T-helper 9 cell (primary cell): ENCODE data around the gene CAPG.

Source experiments
- DNase-seq: peaks from one replicate; pipeline ENCODE4 v3.0.0-alpha.2; 2020

Gene CAPG

DNA sequence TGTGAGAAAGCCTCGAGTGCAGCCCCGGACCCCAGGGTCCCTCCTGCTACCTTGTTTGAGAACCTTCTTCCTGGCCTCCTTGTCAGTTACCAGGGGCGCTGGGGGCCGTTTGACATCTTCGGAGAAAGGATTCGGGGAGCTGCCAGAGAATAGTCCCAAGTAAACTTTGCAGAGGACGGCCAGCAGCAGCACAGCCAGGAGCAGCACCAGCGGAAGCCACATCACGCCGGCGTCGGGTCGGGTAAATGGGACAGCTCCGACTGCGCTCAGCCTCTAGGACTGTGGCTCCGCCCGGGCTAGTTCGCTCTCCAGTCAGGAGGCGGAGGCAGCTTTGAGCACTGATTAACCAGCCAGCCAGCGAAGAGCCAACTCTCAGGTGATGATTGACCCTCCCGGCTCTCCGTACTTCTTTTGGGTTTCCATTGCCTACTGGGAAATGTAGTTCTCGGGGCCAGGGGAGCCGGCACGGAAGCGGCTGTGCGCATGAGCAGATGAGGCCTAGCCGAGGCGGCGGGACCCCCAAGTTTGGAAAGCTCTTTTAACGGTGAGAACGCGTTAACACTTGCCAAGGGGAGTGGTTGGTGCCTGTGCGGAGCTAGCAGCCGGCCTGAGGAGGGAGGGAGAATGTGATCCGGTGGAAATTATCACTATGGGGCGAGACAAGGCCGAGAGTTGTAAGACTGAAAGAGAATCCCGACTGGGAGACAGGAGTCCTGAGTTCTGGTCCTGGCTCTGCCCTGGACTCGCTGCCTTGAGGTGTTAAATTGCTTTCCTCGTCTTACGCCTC is 55.7 kb downstream of the CAPG start, which contains the start of the genes ELMOD3 and RETSAT:
TSS of gene ELMOD3 (plus strand) at position 484 of the 787 bp plus-strand sequence. CDS start 2,430 bp downstream, outside the sequence.
TSS of gene RETSAT (minus strand) at position 243 of the 787 bp plus-strand sequence. CDS start at position 222, 21 bp downstream.
- peak; percentile 93 for DNase-seq

DNA sequence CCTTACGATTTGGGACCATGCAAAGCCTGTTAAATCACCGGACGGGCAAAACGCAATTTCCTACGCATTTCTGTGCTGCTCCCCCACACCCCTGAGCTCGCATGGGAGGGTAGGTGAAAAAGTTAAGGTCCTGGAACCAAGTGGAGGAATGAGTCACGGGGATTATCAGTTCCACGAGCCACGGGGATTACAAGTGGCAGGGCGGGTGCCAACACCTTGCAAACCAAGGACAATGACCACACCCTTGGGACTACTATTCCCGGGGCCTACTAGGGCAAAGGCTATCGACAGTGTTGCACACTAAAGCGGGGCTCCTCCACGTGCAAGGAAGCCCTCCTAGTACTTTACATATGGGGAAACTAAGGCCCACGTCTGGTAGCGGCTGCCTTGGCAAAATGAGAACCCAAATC is 56.3 kb downstream of the CAPG start:
- peak; percentile 5 for DNase-seq

DNA sequence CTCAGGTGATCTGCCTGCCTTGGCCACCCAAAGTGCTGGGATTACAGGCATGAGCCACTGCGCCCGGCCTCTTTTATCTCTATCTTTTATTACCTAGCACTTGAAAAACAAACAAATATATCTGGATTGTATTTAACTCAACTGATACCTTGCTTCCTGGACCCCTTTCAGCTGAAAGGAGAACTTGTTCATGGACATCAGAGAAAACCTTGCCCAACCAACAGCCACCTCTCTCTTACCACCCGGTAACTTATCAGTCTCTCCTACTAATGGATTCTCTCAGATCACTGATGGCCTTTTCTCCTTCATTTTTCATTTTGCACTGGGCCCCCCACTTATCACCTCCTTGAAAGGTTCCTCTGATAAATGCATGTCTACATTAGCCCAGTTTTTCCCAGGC is 62.6 kb downstream of the CAPG start:
- DNase-seq: no peak
